HepG2 (cell line): Measurements from ENCODE around the gene IGFALS. TPM values are rescaled to one million over a fixed set of nuclear protein-coding genes. Genes with fewer than 3 reads are reported as not detected.

Experiments
- CBFB ChIP-seq: sonication (generic); formaldehyde crosslinking; IDR thresholded peaks from 2 replicates; pipeline ENCODE4 v1.4.0; 2020; ENCODE audit warnings: missing genetic modification reagents
- CBX5 ChIP-seq: sonication (generic); formaldehyde crosslinking; IDR thresholded peaks from 2 replicates; pipeline ENCODE4 v1.4.0; 2020; ENCODE audit warnings: missing genetic modification reagents, borderline replicate concordance
- CENPT ChIP-seq: sonication (generic); formaldehyde crosslinking; IDR thresholded peaks from 2 replicates; pipeline ENCODE4 v1.8.0; 2022; ENCODE audit warnings: low read depth, mild to moderate bottlenecking, moderate library complexity, missing genetic modification reagents
- FLYWCH1 ChIP-seq: sonication (generic); formaldehyde crosslinking; IDR thresholded peaks from 2 replicates; pipeline ENCODE4 v1.8.1; 2023; ENCODE audit warnings: mild to moderate bottlenecking, missing genetic modification reagents
- GATAD2A ChIP-seq: IDR thresholded peaks from 2 replicates; pipeline ENCODE4 v1.6.1; 2016
- GMEB2 ChIP-seq: IDR thresholded peaks from 2 replicates; pipeline ENCODE4 v1.6.1; 2016; ENCODE audit warnings: missing biosample characterization, missing genetic modification reagents, low read depth
- HIVEP1 ChIP-seq: sonication (generic); formaldehyde crosslinking; IDR thresholded peaks from 2 replicates; pipeline ENCODE4 v1.4.0; 2020; ENCODE audit warnings: mild to moderate bottlenecking, missing genetic modification reagents
- MEF2D ChIP-seq: sonication (generic); formaldehyde crosslinking; IDR thresholded peaks from 2 replicates; pipeline ENCODE4 v1.5.1; 2020; ENCODE audit warnings: mild to moderate bottlenecking, missing genetic modification reagents
- MTA1 ChIP-seq: sonication (generic); formaldehyde crosslinking; IDR thresholded peaks from 2 replicates; pipeline ENCODE4 v1.4.0; 2020; ENCODE audit warnings: missing genetic modification reagents, mild to moderate bottlenecking, borderline replicate concordance
- NR2F6 ChIP-seq, 2 experiments: IDR thresholded peaks; 2 replicates each; pipeline ENCODE4 v1.6.1; 2016; ENCODE audit warnings: antibody characterized with exemption in 1 of 2, mild to moderate bottlenecking in 1 of 2
- RCOR2 ChIP-seq: IDR thresholded peaks from 2 replicates; pipeline ENCODE4 v1.6.1; 2016; ENCODE audit warnings: missing biosample characterization, missing genetic modification reagents
- SPEN ChIP-seq: sonication (generic); formaldehyde crosslinking; IDR thresholded peaks from 2 replicates; pipeline ENCODE4 v1.5.1; 2020; ENCODE audit warnings: low read depth, mild to moderate bottlenecking, missing genetic modification reagents
- ZFP82 ChIP-seq: sonication (generic); formaldehyde crosslinking; IDR thresholded peaks from 2 replicates; pipeline ENCODE4 v1.5.1; 2020; ENCODE audit warnings: mild to moderate bottlenecking, missing genetic modification reagents, borderline replicate concordance
- ZFYVE20 ChIP-seq: sonication (generic); formaldehyde crosslinking; IDR thresholded peaks from 2 replicates; pipeline ENCODE4 v1.8.0; 2023; ENCODE audit warnings: low read depth, mild to moderate bottlenecking, moderate library complexity, missing genetic modification reagents, borderline replicate concordance
- ZKSCAN1 ChIP-seq: fragments of 150-350 bp; IDR thresholded peaks from 2 replicates; pipeline ENCODE4 v1.6.1; 2014; ENCODE audit warnings: low read length
- ZKSCAN8 ChIP-seq: IDR thresholded peaks from 2 replicates; pipeline ENCODE4 v1.6.1; 2016; ENCODE audit warnings: borderline replicate concordance, missing genetic modification reagents, missing compliant biosample characterization
- ZNF230 ChIP-seq: sonication (generic); formaldehyde crosslinking; IDR thresholded peaks from 2 replicates; pipeline ENCODE4 v1.4.0; 2020; ENCODE audit warnings: mild to moderate bottlenecking, missing genetic modification reagents
- ZNF280D ChIP-seq: sonication (generic); formaldehyde crosslinking; IDR thresholded peaks from 2 replicates; pipeline ENCODE4 v1.5.1; 2020; ENCODE audit warnings: mild to moderate bottlenecking, missing genetic modification reagents
- ZNF292 ChIP-seq: sonication (generic); formaldehyde crosslinking; IDR thresholded peaks from 2 replicates; pipeline ENCODE4 v1.8.1; 2022; ENCODE audit warnings: mild to moderate bottlenecking, low read depth, missing genetic modification reagents, borderline replicate concordance
- ZNF432 ChIP-seq: sonication (generic); formaldehyde crosslinking; IDR thresholded peaks from 2 replicates; pipeline ENCODE4 v1.5.0; 2020; ENCODE audit warnings: missing genetic modification reagents, mild to moderate bottlenecking, borderline replicate concordance
- ZNF567 ChIP-seq: sonication (generic); formaldehyde crosslinking; IDR thresholded peaks from 2 replicates; pipeline ENCODE4 v1.8.1; 2023; ENCODE audit warnings: mild to moderate bottlenecking, missing genetic modification reagents, borderline replicate concordance
- ZNF576 ChIP-seq: sonication (generic); formaldehyde crosslinking; IDR thresholded peaks from 2 replicates; pipeline ENCODE4 v1.4.0; 2020; ENCODE audit warnings: mild to moderate bottlenecking, missing genetic modification reagents
- ZNF616 ChIP-seq: sonication (generic); formaldehyde crosslinking; IDR thresholded peaks from 2 replicates; pipeline ENCODE4 v1.5.0; 2020; ENCODE audit warnings: low read depth, mild to moderate bottlenecking, missing genetic modification reagents
- ZSCAN21 ChIP-seq: sonication (generic); formaldehyde crosslinking; IDR thresholded peaks from 2 replicates; pipeline ENCODE4 v1.8.0; 2022; ENCODE audit warnings: mild to moderate bottlenecking, missing genetic modification reagents, moderate library complexity, borderline replicate concordance
- polyA plus RNA-seq, 8 experiments: library from polyadenylated mRNA; depleted of rRNA in 3 of 8; stranded (reverse) in 7 of 8; unstranded in 1 of 8; fragments of >200 nt; fragmentation: Illumina TruSeq in 4 of 8; extraction: Trizol in 4 of 8; gene quantifications; 2 replicates each; pipeline versions ENCODE4 v1.2.1 to v1.2.3, GENCODE V29; 2011 to 2016; ENCODE audit warnings: low read depth in 4 of 8, missing spikeins in 1 of 8, mixed read lengths in 1 of 8; ENCODE audit not compliant: insufficient read depth in 1 of 8
- total RNA-seq, 5 experiments: library from RNA; depleted of rRNA; stranded (reverse); fragments of >200 nt; fragmentation: Illumina TruSeq; extraction: Trizol; gene quantifications; 2 replicates each; pipeline ENCODE4 v1.2.3, GENCODE V29; 2016; ENCODE audit warnings: low read depth in 1 of 5

The IGFALS gene
- total and polyA plus RNA-seq, 2 of the 13 experiments (the other 11 are each of a cell fraction or from before 2014, with no cell fraction given) = 0.34 to 2.4 TPM

- TF ChIP-seq SPEN (peak; percentile 48; the same call in 1 of the 2 replicates), MEF2D (CRISPR knock-in tag) (peak; percentile 83; the same call in 1 of the 2 replicates), ZNF567 (CRISPR knock-in tag) (no peak), ZNF292 (CRISPR knock-in tag) (peak; percentile 82; the same call in 1 of the 2 replicates), ZNF576 (CRISPR knock-in tag) (no peak), ZFP82 (CRISPR knock-in tag) (no peak), RCOR2 (CRISPR knock-in tag) (no peak), ZNF280D (CRISPR knock-in tag) (peak; percentile 73; the same call in 1 of the 2 replicates), ZNF230 (CRISPR knock-in tag) (0 out of 2 replicates have a peak, but pooled peaks have one; percentile 42), CBFB (CRISPR knock-in tag) (peak; percentile 45; the same call in 1 of the 2 replicates), ZKSCAN8 (peak; percentile 66; the same call in 1 of the 2 replicates), FLYWCH1 (CRISPR knock-in tag) (no peak), GMEB2 (CRISPR knock-in tag) (no peak), HIVEP1 (CRISPR knock-in tag) (no peak), CBX5 (0 out of 2 replicates have a peak, but pooled peaks have one; percentile 70), ZFYVE20 (CRISPR knock-in tag) (no peak), NR2F6 (IDR thresholded peaks at IDR 0.05) (peak; percentile 68), NR2F6 (CRISPR knock-in tag; IDR thresholded peaks at IDR 0.05) (peak; percentile 80), ZSCAN21 (CRISPR knock-in tag) (peak; percentile 61; the same call in 1 of the 2 replicates), GATAD2A (CRISPR knock-in tag) (peak; percentile 76), CENPT (CRISPR knock-in tag) (no peak), ZNF432 (CRISPR knock-in tag) (peak; percentile 100), ZKSCAN1 (0 out of 2 replicates have a peak, but pooled peaks have one; percentile 51), MTA1 (CRISPR knock-in tag) (peak; percentile 70; the same call in 1 of the 2 replicates), ZNF616 (CRISPR knock-in tag) (no peak)
Observed at GRCh38 chr16:1832838-1833454, 39.4 kb upstream of the IGFALS start (continued).
